ENCODE data around the gene COMMD9.

DNA sequence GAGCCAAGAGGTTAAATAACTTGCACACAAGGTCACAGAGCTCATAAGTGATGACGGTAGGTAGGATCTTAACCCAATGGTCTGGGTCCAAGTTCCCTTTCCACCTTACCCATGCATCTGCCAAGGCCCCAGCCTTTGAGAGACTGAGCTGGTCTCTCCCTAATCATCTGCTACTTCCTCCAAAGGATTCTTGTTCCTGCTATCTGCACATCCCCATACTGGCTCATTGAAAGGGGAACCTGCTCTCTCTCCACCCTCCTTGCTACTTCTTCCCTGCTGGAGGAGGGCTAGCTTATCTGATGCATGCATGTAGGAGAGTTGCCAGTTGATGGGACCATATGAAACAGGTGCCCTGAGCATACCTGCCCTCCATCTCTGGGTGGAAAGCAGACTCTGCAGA is 47.7 kb downstream of the COMMD9 start:
- TF ChIP-seq EP300 (IDR thresholded peaks at IDR 0.05) = no peak
- TF ChIP-seq, protein P1, sequence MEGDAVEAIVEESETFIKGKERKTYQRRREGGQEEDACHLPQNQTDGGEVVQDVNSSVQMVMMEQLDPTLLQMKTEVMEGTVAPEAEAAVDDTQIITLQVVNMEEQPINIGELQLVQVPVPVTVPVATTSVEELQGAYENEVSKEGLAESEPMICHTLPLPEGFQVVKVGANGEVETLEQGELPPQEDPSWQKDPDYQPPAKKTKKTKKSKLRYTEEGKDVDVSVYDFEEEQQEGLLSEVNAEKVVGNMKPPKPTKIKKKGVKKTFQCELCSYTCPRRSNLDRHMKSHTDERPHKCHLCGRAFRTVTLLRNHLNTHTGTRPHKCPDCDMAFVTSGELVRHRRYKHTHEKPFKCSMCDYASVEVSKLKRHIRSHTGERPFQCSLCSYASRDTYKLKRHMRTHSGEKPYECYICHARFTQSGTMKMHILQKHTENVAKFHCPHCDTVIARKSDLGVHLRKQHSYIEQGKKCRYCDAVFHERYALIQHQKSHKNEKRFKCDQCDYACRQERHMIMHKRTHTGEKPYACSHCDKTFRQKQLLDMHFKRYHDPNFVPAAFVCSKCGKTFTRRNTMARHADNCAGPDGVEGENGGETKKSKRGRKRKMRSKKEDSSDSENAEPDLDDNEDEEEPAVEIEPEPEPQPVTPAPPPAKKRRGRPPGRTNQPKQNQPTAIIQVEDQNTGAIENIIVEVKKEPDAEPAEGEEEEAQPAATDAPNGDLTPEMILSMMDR (IDR thresholded peaks at IDR 0.05) = no peak
